ENCODE measurements around the gene SBK3.
"Not testable (repeated sequence)": the region's sequence is repeated elsewhere in the genome, so short reads cannot be mapped to it uniquely, and the experiment has no call there.

SBK3 gene

DNA sequence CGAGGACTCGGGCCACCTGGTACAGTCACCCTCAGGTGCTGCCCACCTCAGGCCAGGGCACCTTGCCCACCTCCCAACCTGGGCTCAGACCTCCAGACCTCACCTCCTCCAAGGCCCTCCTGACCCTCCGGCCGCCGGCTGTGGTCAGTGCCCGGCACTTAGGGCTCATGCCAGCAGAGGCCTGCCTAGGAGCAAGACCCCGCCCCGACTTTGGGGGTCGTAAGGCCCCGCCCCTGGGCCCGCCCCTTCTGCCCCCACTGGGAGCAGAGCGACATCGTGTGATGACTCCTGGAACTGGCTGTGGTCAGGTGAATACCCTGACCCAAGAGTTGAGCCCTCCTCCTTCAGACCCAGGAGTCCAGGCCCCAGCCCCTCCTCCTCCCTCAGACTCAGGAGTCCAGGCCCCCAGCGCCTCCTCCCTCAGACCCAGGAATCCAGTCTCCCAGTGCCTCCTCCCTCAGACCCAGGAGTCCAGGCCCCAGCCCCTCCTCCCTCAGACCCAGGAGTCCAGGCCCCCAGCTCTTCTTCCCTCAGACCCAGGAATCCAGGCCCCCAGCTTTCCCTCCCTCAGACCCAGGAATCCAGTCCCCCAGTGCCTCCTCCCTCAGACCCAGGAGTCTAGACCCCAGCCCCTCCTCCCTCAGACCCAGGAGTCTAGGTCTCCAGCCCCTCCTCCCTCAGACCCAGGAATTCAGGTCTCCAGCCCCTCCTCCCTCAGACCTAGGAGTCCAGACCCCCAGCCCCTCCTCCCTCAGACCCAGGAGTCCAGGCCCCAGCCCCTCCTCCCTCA is 8.2 kb downstream of the SBK3 start, which contains the start of gene SBK2:
SBK2 (minus strand) TSS at position 183 of the 790 bp plus-strand sequence. CDS start 839 bp downstream, outside the sequence.
- H3K4me3 ChIP-seq (ENCODE audit: control insufficient read depth, low read depth, low read length), result no peak within 1 kb of the TSS
- DNase-seq (ENCODE audit: low read depth), result no peak
- TF ChIP-seq, protein P1, sequence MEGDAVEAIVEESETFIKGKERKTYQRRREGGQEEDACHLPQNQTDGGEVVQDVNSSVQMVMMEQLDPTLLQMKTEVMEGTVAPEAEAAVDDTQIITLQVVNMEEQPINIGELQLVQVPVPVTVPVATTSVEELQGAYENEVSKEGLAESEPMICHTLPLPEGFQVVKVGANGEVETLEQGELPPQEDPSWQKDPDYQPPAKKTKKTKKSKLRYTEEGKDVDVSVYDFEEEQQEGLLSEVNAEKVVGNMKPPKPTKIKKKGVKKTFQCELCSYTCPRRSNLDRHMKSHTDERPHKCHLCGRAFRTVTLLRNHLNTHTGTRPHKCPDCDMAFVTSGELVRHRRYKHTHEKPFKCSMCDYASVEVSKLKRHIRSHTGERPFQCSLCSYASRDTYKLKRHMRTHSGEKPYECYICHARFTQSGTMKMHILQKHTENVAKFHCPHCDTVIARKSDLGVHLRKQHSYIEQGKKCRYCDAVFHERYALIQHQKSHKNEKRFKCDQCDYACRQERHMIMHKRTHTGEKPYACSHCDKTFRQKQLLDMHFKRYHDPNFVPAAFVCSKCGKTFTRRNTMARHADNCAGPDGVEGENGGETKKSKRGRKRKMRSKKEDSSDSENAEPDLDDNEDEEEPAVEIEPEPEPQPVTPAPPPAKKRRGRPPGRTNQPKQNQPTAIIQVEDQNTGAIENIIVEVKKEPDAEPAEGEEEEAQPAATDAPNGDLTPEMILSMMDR (IDR thresholded peaks at IDR 0.05; ENCODE audit: control insufficient read depth, insufficient read depth, low read depth, low read length, missing control alignments), result peak; percentile 16

DNA sequence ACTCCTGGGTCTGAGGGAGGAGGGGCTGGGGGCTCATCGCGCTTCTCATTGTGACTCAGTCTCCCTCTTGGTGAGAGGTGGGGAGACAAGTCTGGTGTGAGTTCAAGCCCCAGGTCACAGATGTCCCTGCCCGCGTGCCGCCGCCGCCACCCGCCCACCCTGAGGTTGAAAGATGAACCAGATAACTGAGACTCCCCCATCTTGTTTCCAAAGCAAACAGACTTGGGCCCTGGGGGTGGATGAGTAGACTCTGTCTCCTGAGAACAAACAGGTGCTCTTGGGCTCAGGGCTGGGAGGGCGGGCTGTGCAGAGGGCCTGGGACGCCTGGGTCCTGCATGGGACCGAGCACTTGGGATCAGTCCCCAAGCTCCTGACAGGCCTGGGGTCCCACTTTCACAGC is 9.0 kb downstream of the SBK3 start:
- H3K4me3 ChIP-seq (ENCODE audit: control insufficient read depth, low read depth, low read length), result no peak overlapping the region
- TF ChIP-seq, protein P1 (IDR thresholded peaks at IDR 0.05; ENCODE audit: control insufficient read depth, insufficient read depth, low read depth, low read length, missing control alignments), result no peak
- no peak for DNase-seq (ENCODE audit: low read depth)

DNA sequence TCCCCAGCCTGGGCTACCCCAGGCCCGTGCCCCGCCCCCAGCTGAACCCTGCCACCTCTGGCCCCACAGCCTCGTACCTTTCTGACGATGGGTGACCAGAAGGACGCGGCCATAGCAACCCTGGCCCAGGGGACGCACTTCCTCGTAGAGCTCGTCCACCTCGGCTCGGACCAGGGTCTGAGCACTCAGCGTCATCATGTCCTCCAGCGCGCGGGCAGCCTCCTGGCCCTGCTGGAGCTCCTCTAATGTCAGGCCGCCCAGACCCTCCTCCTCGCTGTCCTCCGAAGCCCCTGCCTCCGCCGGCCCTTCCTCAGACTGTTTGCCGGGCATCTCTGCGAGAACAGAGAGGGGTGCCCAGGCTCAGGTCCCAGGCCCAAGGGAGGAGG is 9.4 kb downstream of the SBK3 start:
- TF ChIP-seq, protein P1 (IDR thresholded peaks at IDR 0.05; ENCODE audit: control insufficient read depth, insufficient read depth, low read depth, low read length, missing control alignments), result no peak
- H3K4me3 ChIP-seq (ENCODE audit: control insufficient read depth, low read depth, low read length), result no peak overlapping the region
- DNase-seq (ENCODE audit: low read depth), result no peak

- TF ChIP-seq, protein P1 (IDR thresholded peaks at IDR 0.05; ENCODE audit: control insufficient read depth, insufficient read depth, low read depth, low read length, missing control alignments), result no peak
- no peak overlapping the region for H3K4me3 ChIP-seq (ENCODE audit: control insufficient read depth, low read depth, low read length)
- no peak for DNase-seq (ENCODE audit: low read depth)
These were observed 10.0 kb downstream of the SBK3 start for GRCh38 chr19:55535173-55535964.

DNA sequence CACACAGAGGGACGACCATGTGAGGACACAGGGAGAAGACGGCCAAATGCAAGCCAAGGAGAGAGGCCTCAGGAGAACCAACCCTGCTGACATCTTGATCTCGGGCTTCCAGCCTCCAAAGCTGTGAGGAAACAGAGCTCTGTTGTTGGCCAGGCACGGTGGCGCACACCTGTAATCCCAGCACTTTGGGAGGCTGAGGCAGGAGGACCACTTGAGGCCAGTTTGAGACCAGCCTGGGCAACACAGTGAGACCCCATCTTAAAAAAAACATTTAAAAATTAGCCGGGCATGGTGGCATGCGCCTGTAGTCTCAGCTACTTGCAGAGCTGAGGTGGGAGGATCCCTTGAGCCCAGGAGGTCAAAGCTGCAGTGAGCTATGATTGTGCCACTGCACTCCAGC is 11.1 kb downstream of the SBK3 start:
- not testable (repeated sequence) for DNase-seq (ENCODE audit: low read depth); H3K4me3 ChIP-seq (ENCODE audit: control insufficient read depth, low read depth, low read length)

DNA sequence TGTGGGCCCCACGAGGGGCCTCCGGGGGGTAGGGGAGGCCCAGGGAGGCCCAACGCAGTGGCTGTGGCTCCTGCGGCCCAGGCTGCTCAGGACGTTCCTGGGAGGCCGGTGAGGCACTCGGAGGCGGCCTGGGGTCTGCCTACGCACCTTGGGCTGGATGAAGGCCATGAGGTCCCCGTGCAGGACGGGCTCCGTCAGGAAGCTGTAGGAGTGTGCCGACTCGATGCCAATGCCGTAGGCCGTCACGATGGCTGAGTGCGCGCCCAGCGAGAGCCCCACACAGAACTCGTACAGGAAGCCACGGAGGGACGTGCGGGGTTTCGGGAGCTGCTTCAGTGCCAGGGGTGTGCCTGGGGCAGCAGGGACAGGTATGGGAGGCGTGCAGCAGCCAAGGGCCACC is 14.3 kb downstream of the SBK3 start:
- H3K4me3 ChIP-seq (ENCODE audit: control insufficient read depth, low read depth, low read length), result no peak overlapping the region
- DNase-seq (ENCODE audit: low read depth), result no peak
- TF ChIP-seq, protein P1 (IDR thresholded peaks at IDR 0.05; ENCODE audit: control insufficient read depth, insufficient read depth, low read depth, low read length, missing control alignments), result no peak
